Left forelimb (tissue), 1 donor: ENCODE measurements around the gene NUTM2B.
"Not testable (repeated sequence)": the region's sequence is repeated elsewhere in the genome, so short reads cannot be mapped to it uniquely, and the experiment has no call there.

ENCODE experiments used
- DNase-seq: peaks from one replicate; pipeline ENCODE4 v3.0.0-alpha.2; 2018; ENCODE audit warnings: low spot score

The NUTM2B gene

GRCh38 chr10:79748510-79748909 is 45.5 kb downstream of the NUTM2B start:
- not testable (repeated sequence) for DNase-seq

GRCh38 chr10:79753601-79754000 is 50.6 kb downstream of the NUTM2B start:
- DNase-seq: not testable (repeated sequence)

GRCh38 chr10:79758297-79758993 is 55.4 kb downstream of the NUTM2B start:
- DNase-seq: not testable (repeated sequence)
